NCI-H69 (cell line): ENCODE data around the gene RFXAP.
"Not testable (repeated sequence)": the region's sequence is repeated elsewhere in the genome, so short reads cannot be mapped to it uniquely, and the experiment has no call there.

Experiments
- DNase-seq: peaks from one replicate; lab custom pipeline; 2025; lab: John Stamatoyannopoulos, UW

The RFXAP gene

DNA sequence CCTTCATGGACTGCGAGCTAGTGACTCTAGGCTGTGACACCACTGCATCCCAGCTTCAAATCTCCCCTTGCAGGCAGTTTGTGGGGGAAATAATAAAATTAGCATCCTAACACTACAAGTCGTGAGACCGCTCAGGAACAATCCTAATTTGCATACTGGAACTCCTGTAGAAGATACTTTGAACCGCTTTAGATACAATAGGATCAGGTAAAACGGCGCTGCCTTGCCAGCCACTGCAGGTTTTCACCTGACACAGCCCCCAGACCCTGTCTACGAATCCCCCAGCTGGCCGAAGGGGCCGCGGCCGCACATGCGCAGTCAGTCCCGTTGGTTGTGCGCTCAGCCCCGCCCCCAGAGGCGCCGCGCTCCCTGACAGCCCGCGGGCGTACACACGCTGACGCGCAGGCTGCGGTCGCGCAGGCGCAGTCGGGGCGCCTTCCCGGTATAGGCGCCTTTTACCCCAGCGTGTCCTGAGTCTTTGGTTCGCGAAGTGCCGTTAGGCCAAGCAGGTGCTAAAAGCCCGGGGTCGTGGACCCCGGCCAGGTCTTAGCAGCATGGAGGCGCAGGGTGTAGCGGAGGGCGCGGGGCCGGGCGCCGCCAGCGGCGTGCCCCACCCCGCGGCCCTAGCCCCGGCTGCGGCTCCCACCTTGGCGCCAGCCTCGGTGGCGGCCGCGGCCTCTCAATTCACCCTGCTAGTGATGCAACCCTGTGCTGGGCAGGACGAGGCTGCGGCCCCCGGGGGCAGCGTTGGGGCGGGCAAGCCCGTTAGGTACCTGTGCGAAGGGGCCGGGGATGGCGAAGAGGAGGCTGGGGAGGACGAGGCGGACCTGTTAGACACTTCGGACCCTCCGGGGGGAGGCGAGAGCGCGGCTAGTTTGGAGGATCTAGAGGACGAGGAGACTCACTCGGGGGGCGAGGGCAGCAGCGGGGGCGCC lies at the start of gene RFXAP:
RFXAP (plus strand) TSS at position 419 of the 935 bp plus-strand sequence; CDS start at position 555, 136 bp downstream.
- peak; percentile 88 for DNase-seq

DNA sequence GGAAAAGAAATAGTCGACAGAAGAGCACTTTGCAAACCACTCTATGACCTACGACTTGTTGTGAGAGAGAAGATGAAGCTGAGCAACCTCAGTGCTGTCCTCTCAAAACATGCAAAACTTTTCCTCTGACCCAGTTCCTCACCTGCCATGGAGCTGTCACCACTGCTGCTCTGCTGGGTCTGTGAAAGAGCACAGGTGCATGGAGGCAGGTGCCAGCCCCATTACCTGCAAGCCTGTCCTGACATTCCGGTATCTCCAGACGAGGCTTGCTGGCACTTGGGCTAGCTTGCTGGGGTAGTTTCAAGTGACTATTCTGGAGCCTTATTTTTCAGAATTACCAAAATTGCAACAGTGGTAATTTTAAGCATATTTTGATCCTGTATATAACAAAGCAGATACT lies 49.5 kb upstream of the RFXAP start:
- DNase-seq: no peak

DNA sequence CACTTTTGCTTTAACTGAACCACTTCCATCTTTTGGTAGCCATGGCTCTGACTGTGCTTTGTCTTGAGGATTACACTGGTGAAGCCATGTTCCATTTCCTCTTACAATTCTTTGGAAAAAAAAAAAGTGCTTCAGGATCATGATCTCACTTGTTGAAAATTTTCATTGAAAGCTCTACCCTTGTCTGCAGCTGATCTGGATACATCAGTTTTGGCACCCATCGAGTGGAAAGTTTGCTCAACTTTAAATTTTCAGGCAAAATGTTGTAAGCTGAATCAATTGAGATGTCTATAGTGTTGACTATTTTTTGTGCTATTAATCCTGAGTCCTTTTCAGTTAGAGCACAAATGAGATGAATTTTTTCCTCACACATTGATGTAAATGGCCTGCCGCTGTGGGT lies 48.3 kb upstream of the RFXAP start:
- no peak for DNase-seq

DNA sequence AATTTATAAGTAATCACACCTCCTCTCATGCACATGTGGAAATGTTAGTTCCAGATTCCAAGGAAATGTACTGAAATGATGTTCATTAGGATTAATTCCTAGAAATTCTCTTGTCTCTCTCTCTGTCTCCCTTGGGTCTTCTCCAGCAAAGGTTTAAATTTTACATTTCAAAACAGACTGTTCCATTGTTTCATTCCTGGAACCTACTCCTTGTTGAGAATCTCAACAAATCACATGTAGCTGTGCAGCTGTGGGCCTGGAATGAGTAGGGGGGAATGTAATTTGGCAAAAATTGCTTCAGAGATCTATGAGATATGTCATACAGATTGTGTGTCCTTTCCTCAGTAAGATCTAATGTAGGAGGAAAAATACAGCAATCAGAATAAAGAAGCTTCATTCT lies 46.2 kb upstream of the RFXAP start:
- no peak for DNase-seq

- DNase-seq: no peak
These were observed 44.1 kb upstream of the RFXAP start for GRCh38 chr13:36774931-36775330.

GRCh38 chr13:36776175-36776574 lies 42.8 kb upstream of the RFXAP start:
- no peak for DNase-seq

GRCh38 chr13:36778083-36778671 lies 40.8 kb upstream of the RFXAP start:
- DNase-seq: no peak

DNA sequence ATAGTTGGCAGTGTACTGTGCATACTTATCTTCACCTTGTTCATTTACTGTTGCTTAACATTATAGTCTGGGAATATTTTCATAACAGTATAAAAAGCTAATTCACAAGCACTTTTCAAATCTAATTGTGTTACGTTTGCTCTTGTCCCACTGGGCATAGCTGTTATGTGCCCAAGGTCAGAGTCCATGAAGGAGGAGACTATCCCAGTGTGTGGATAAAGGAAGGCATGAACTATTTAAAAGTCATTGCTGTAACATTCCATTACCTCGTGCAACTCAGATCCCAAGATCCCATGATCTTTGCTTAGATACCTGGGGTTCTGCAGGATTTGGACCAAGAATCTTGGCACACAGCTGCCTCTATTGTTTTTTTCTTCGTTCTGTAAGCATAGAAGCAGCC lies 35.1 kb upstream of the RFXAP start:
- DNase-seq: no peak

DNA sequence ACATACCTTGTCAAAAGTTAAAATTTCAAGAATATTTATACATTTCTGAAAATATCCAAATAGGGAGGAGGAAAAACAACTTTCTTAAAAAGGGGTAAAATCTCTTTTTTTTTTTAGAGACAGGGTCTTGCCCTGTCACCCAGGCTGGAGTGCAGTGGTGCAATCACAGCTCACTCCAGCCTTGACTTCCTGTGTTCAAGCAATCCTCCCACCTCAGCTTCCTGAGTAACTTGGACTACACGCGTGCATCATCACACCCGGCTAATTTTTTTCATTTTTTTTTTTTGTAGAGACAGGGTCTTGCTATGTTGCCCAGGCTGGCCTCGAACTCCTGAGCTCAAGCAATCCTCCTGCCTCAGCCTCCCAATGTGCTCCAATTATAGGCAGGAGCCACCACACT lies 32.8 kb upstream of the RFXAP start:
- not testable (repeated sequence) for DNase-seq

DNA sequence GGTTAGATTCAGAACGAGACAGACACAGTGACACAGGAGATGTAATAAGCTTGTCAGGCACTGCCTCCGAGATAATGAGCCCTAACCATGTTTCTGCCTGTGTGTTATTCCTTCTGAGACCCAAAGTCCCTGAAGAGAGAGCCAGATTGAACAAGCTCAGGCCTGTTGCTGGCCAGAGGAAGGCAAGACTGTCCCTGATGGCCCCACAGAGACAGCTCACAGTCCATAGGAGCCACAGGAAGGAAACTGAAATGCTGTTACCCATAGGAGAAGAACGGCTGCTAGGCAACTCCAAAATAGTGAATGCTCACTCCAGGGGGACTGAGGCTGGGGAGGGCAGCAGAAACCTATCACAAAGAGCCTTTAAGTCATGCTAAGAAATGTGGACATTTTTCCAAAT lies 31.8 kb upstream of the RFXAP start:
- no peak for DNase-seq

DNA sequence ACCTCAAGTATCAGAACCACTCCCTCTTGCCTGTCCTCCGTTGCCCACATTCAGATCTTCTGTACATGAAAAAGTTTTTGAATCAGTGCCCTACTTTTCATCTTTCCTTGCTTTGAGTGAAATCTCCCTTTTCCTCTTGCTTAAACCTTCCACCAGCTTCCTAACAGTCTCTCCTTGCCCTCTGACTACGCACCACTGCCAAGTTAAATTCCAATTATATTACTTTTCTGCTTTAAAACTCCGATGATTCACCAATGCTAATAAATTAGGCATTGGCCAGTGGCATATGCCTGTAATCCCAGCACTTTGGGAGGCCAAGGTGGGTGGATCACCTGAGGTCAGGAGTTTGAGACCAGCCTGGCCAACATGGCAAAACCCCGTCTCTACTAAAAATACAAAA lies 30.7 kb upstream of the RFXAP start:
- DNase-seq: no peak

GRCh38 chr13:36789061-36789460 lies 30.0 kb upstream of the RFXAP start:
- no peak for DNase-seq

DNA sequence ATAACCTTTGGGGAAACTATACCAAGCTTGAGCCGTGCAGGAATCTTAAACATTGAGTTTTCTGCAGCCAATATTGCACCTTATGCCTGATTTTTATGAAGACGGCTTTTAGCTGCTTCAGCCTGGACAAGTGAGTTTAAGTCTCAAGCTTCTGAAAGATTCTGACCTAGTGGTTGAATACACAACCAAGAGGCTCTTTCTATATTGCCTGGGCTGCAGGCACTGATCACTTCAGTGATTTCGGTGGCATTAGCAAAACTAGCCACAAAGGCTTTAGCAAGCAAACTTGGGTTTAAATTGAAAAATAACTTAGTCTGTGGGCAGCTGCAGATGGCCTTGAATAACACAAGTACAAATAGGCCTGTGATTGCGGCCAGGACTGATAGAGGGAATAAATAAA lies 29.3 kb upstream of the RFXAP start:
- DNase-seq: no peak

DNA sequence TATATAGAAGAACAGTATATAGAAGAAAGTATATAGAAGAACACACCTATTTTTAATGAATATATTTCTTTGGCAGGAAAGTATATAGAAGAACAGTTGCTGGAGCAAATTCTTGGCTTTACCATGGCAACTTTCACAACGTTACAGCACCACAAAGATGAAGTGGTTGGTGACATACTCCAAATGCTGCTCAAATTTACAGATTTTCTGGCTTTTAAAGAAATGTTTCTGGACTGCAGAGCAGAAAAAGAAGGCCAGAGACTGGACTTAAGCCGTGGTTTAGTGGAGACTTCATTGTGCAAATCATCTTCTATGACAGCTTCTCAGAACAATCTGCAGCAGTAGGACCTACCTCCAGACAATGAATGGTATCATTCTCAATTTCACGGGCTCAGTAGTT lies 24.3 kb upstream of the RFXAP start:
- no peak for DNase-seq

GRCh38 chr13:36795463-36795862 lies 23.6 kb upstream of the RFXAP start:
- no peak for DNase-seq

GRCh38 chr13:36796052-36796451 lies 23.0 kb upstream of the RFXAP start:
- DNase-seq: no peak

DNA sequence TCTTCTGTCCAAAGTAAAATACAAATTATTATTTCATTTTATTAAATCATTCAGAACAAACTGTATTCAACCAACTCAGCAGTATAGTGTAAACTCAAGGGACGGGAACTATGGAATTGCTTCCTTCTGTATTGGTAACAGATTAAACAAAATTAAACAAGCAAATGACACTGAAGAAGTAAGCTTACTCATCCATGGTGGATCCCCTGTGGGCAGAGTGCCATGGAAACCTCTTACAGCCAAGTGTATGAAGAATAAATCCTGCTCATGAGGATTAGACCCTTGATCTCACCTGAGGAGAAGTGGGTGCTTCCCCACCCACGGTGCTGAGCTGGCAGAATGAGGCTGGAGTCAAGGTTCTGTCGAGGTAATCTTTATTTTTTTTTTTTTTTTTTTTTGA lies 18.0 kb upstream of the RFXAP start:
- DNase-seq: peak; percentile 48

- peak; percentile 42 for DNase-seq
These were observed 14.4 kb upstream of the RFXAP start for GRCh38 chr13:36804588-36804987.

DNA sequence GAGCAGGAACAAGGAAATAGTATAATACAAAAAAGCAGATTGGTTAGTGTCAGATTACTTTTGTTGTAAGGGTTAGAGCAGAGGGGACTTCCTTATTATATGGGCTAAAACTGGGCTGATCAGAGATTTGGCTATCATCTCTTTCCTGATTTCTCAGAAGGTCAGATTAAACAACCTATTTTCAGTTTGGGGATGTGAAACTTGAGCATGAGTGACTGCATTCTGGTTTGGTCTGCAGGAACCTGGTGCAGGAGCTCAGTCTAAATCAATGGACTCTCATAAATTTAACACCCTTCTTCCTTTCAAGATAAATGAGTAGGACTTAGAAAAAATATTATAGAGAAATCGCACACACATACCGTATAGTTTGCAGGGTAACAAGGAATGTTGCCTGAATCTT lies 12.9 kb upstream of the RFXAP start:
- no peak for DNase-seq

DNA sequence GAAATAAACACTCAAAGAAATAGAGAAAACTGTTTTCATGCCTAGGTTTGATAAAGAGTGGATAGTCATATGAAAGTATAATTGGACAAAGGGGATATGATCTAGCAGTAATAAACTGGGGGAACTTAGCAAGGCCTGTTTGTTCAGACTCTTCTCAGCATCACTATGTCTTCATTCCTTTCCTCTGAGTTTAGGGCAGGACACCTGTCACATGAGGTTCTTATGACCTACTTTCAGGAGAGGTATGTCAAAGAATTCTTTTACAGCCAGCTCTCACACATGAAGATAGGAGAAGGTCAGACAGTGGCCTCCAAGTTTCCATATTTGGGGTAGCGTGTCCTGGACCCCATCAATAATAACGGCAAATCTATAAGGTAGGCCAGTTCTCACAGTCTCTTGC lies 11.4 kb upstream of the RFXAP start:
- no peak for DNase-seq

- no peak for DNase-seq
These were observed 5.8 kb upstream of the RFXAP start for GRCh38 chr13:36813225-36813624.

DNA sequence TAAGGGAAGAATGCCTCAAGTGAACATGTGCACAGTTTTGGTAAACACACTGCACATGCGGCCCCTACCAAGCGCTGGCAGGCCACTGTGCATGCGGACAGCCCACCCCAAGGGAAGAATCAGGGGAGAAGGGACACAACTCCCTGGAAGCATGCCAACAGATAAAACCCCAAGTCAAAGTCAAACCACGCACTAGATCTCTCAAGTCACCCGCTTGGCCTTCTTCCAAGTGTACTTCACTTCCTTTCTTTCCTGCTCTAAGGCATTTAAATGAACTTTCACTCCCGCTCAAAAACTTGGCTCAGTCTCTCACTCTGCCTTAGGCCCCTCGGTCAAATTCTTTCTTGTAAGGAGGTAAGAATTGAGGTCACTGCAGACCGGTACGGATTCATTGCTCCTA lies 4.6 kb upstream of the RFXAP start:
- no peak for DNase-seq

- peak; percentile 12 for DNase-seq
These were observed 4.0 kb upstream of the RFXAP start for GRCh38 chr13:36815062-36815461.
